ENCODE data around the gene SPECC1L.

SPECC1L gene

GRCh38 chr22:24402460-24403192 lies 132.0 kb downstream of the SPECC1L start:
- H3K79me1 ChIP-seq (ENCODE audit: low read length) = no peaks in the 10 kb centered on the region
- H3K79me2 ChIP-seq (ENCODE audit: control insufficient read depth, insufficient read depth, low read length, poor library complexity) = no peaks in the 10 kb centered on the region
- no CpG with 5 or more reads among the region's 3 CpGs for WGBS (ENCODE audit: extremely low coverage, insufficient coverage, insufficient read length)
- H3K23ac ChIP-seq (ENCODE audit: low read length) = no peak overlapping the region
- no peak overlapping the region for H2AFZ ChIP-seq (ENCODE audit: insufficient read depth, low read length, poor library complexity)
- H3K9ac ChIP-seq (ENCODE audit: low read length) = no peak overlapping the region
- no peak overlapping the region for H2AK5ac ChIP-seq (ENCODE audit: low read length)
- no peak overlapping the region for H3K4me3 ChIP-seq (ENCODE audit: low read depth, low read length)
- peak overlapping the region; percentile 48 for H3K27ac ChIP-seq (ENCODE audit: low read depth, low read length)
- H3K18ac ChIP-seq (ENCODE audit: low read length) = peak overlapping the region; percentile 17
- no peak overlapping the region for H2BK5ac ChIP-seq (ENCODE audit: low read depth, low read length, poor library complexity)
- no peak overlapping the region for H4K8ac ChIP-seq (ENCODE audit: low read depth, low read length)
- H3K36me3 ChIP-seq (ENCODE audit: control insufficient read depth in 1 of 2, insufficient read depth in 2 of 2, low read length in 2 of 2) = peaks cover 15 to 19% of the 10 kb centered on the region in 2 experiments
- H4K91ac ChIP-seq (ENCODE audit: low read depth, low read length) = peak overlapping the region; percentile 39
- no peak overlapping the region for H4K12ac ChIP-seq (ENCODE audit: low read depth, low read length)
- H2BK120ac ChIP-seq (ENCODE audit: insufficient read depth, low read length, poor library complexity) = no peak overlapping the region
- H3K4ac ChIP-seq (ENCODE audit: low read depth, low read length) = no peak overlapping the region
- H3K9me3 ChIP-seq (ENCODE audit: insufficient read depth, low read depth, low read length) = no peaks in the 10 kb centered on the region
- H3K14ac ChIP-seq (ENCODE audit: low read length) = no peak overlapping the region
- no peak overlapping the region for H2BK12ac ChIP-seq (ENCODE audit: low read length)
- peak; percentile 54 to 57 for DNase-seq
- no peak overlapping the region for H3K4me2 ChIP-seq (ENCODE audit: low read length)
- no peaks in the 10 kb centered on the region for H3K27me3 ChIP-seq (ENCODE audit: insufficient read depth, low read length)
- H3K4me1 ChIP-seq (ENCODE audit: control insufficient read depth in 1 of 2, insufficient read depth in 2 of 2, low read length in 2 of 2) = peaks cover 20 to 26% of the 10 kb centered on the region in 2 experiments

DNA sequence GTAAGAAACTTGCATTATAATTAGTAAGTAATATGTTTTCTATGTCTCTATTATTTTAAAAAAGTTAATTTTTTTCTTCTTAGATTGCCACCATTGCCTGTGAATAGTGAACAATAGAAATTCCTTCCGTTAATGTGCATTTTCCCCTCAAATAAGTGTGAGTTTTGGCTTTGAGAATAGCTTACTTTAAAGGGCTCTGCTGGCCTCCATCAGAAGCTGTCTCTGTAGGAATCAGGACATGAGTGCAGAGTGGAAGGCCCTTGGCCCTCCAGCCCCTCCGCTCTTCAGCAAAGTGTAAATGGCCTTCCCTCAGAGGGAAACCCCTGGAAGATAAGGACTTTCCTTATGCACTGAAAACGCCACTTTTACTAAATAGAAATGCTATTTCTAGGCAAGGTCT lies 132.7 kb downstream of the SPECC1L start:
- Histone ChIP-seq H2BK120ac (ENCODE audit: insufficient read depth, low read length, poor library complexity) (no peak overlapping the region), H3K79me2 (ENCODE audit: control insufficient read depth, insufficient read depth, low read length, poor library complexity) (no peaks in the 10 kb centered on the region), H3K4ac (ENCODE audit: low read depth, low read length) (no peak overlapping the region), H2AFZ (ENCODE audit: insufficient read depth, low read length, poor library complexity) (no peak overlapping the region), H3K27ac (ENCODE audit: low read depth, low read length) (no peak overlapping the region), H2AK5ac (ENCODE audit: low read length) (no peak overlapping the region), H3K14ac (ENCODE audit: low read length) (no peak overlapping the region), H3K9ac (ENCODE audit: low read length) (no peak overlapping the region), H3K4me3 (ENCODE audit: low read depth, low read length) (no peak overlapping the region), H2BK5ac (ENCODE audit: low read depth, low read length, poor library complexity) (no peak overlapping the region), H3K23ac (ENCODE audit: low read length) (no peak overlapping the region), H3K4me2 (ENCODE audit: low read length) (no peak overlapping the region), H3K18ac (ENCODE audit: low read length) (no peak overlapping the region), H3K27me3 (ENCODE audit: insufficient read depth, low read length) (no peaks in the 10 kb centered on the region), H4K91ac (ENCODE audit: low read depth, low read length) (no peak overlapping the region), H4K8ac (ENCODE audit: low read depth, low read length) (no peak overlapping the region), H3K36me3 (ENCODE audit: control insufficient read depth in 1 of 2, insufficient read depth in 2 of 2, low read length in 2 of 2) (peaks cover 15% of the 10 kb centered on the region in 2 experiments), H2BK12ac (ENCODE audit: low read length) (no peak overlapping the region), H4K12ac (ENCODE audit: low read depth, low read length) (no peak overlapping the region), H3K4me1 (ENCODE audit: control insufficient read depth in 1 of 2, insufficient read depth in 2 of 2, low read length in 2 of 2) (peaks cover 26% of the 10 kb centered on the region in 2 experiments), H3K79me1 (ENCODE audit: low read length) (no peaks in the 10 kb centered on the region), H3K9me3 (ENCODE audit: insufficient read depth, low read depth, low read length) (no peaks in the 10 kb centered on the region)
- no CpG with 5 or more reads among the region's 3 CpGs for WGBS (ENCODE audit: extremely low coverage, insufficient coverage, insufficient read length)
- DNase-seq = no peak

DNA sequence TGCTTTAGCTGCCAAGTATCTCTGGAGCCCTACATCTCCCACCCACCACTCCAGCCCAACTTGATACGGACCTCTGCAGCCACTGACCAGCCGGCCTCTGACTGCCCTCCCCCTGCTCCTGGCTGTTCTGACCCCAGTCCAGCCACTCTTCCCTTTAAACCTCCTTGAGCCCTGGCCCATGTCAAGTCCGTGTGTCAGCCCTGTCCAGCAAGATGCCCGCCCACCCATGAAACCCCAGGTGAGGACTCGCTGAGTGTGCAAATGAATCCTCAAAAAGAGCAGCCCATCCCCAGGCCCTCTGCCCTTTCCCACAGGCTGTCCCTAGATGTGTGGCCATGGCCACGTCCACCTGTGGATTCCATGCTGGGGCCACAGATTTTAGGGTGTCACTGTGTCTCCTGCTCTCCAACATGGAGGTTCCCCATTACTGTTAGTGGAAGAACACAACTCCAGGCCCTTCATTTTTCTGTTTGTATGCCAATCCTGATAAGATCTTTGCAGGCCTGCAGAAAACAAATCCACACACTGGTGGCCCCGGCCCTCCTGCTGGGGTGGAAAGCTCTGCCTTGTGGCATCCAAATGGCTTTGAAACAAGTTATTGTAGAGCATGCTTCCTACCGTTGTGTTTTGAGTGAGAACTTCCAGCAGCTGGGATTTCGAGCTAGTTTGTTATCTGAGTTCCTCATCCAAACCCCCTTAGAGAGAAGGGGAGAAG lies 134.1 kb downstream of the SPECC1L start:
- Histone ChIP-seq H2AK5ac (ENCODE audit: low read length) (no peak overlapping the region), H2AFZ (ENCODE audit: insufficient read depth, low read length, poor library complexity) (no peak overlapping the region), H3K27ac (ENCODE audit: low read depth, low read length) (no peak overlapping the region), H3K4me2 (ENCODE audit: low read length) (no peak overlapping the region), H3K36me3 (ENCODE audit: control insufficient read depth in 1 of 2, insufficient read depth in 2 of 2, low read length in 2 of 2) (peaks cover 14 to 18% of the 10 kb centered on the region in 2 experiments), H3K18ac (ENCODE audit: low read length) (no peak overlapping the region), H3K4me1 (ENCODE audit: control insufficient read depth in 1 of 2, insufficient read depth in 2 of 2, low read length in 2 of 2) (peaks cover 26 to 27% of the 10 kb centered on the region in 2 experiments), H3K9me3 (ENCODE audit: insufficient read depth, low read depth, low read length) (no peaks in the 10 kb centered on the region), H3K27me3 (ENCODE audit: insufficient read depth, low read length) (no peaks in the 10 kb centered on the region), H2BK12ac (ENCODE audit: low read length) (no peak overlapping the region), H3K9ac (ENCODE audit: low read length) (no peak overlapping the region), H4K8ac (ENCODE audit: low read depth, low read length) (no peak overlapping the region), H4K12ac (ENCODE audit: low read depth, low read length) (no peak overlapping the region), H3K23ac (ENCODE audit: low read length) (no peak overlapping the region), H3K4ac (ENCODE audit: low read depth, low read length) (no peak overlapping the region), H2BK5ac (ENCODE audit: low read depth, low read length, poor library complexity) (no peak overlapping the region), H3K79me2 (ENCODE audit: control insufficient read depth, insufficient read depth, low read length, poor library complexity) (no peaks in the 10 kb centered on the region), H4K91ac (ENCODE audit: low read depth, low read length) (no peak overlapping the region), H3K4me3 (ENCODE audit: low read depth, low read length) (no peak overlapping the region), H3K14ac (ENCODE audit: low read length) (no peak overlapping the region), H3K79me1 (ENCODE audit: low read length) (no peaks in the 10 kb centered on the region), H2BK120ac (ENCODE audit: insufficient read depth, low read length, poor library complexity) (no peak overlapping the region)
- no peak for DNase-seq
- WGBS (ENCODE audit: extremely low coverage, insufficient coverage, insufficient read length) = no CpG with 5 or more reads among the region's 9 CpGs

DNA sequence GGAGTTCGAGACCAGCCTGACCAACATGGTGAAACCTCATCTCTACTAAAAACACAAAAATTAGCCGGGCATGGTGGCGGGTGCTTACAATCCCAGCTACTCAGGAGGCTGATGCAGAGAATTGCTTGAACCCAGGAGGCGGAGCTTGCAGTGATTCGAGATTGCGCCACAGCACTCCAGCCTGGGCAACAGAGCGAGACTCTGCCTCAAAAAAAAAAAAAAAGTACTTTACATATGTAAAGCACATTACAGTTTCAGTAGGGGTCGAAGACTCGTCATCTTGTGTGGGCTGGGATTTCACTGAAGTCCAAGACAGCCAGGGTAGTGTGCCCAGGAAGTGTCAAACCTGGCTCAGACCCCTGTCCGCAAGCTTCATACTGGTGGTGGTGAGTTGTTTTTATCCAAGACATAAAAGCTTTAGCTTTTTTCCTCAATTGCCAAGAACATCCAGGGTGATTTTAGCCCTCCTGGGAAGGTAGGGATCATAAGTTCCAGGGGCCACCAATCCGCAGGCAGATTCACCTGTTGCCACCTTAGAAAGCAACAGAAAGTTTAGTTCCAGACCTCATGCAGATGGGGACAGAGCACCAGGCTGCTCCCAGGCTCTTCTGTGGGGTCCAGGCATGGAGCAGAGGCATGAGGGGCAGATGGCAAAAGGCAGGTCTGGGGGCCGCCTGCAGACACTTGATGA lies 135.1 kb downstream of the SPECC1L start:
- H2BK12ac ChIP-seq (ENCODE audit: low read length) = no peak overlapping the region

More for the DNA sequence above, 135.1 kb downstream of the SPECC1L start:
- H3K9ac ChIP-seq (ENCODE audit: low read length) = no peak overlapping the region
- peaks cover 26 to 27% of the 10 kb centered on the region in 2 experiments for H3K4me1 ChIP-seq (ENCODE audit: control insufficient read depth in 1 of 2, insufficient read depth in 2 of 2, low read length in 2 of 2)
- no CpG with 5 or more reads among the region's 12 CpGs for WGBS (ENCODE audit: extremely low coverage, insufficient coverage, insufficient read length)
- H3K79me1 ChIP-seq (ENCODE audit: low read length) = no peaks in the 10 kb centered on the region
- no peaks in the 10 kb centered on the region for H3K79me2 ChIP-seq (ENCODE audit: control insufficient read depth, insufficient read depth, low read length, poor library complexity)
- H4K12ac ChIP-seq (ENCODE audit: low read depth, low read length) = no peak overlapping the region
- no peak overlapping the region for H3K14ac ChIP-seq (ENCODE audit: low read length)
- no peaks in the 10 kb centered on the region for H3K9me3 ChIP-seq (ENCODE audit: insufficient read depth, low read depth, low read length)
- H4K8ac ChIP-seq (ENCODE audit: low read depth, low read length) = no peak overlapping the region
- H2AFZ ChIP-seq (ENCODE audit: insufficient read depth, low read length, poor library complexity) = no peak overlapping the region
- no peak overlapping the region for H2AK5ac ChIP-seq (ENCODE audit: low read length)
- H3K4me3 ChIP-seq (ENCODE audit: low read depth, low read length) = no peak overlapping the region
- no peak for DNase-seq
- H2BK120ac ChIP-seq (ENCODE audit: insufficient read depth, low read length, poor library complexity) = no peak overlapping the region
- no peak overlapping the region for H3K23ac ChIP-seq (ENCODE audit: low read length)
- H3K36me3 ChIP-seq (ENCODE audit: control insufficient read depth in 1 of 2, insufficient read depth in 2 of 2, low read length in 2 of 2) = peaks cover 14 to 18% of the 10 kb centered on the region in 2 experiments
- no peak overlapping the region for H3K4ac ChIP-seq (ENCODE audit: low read depth, low read length)
- peak overlapping the region; percentile 8 for H3K18ac ChIP-seq (ENCODE audit: low read length)
- no peak overlapping the region for H3K27ac ChIP-seq (ENCODE audit: low read depth, low read length)
- H4K91ac ChIP-seq (ENCODE audit: low read depth, low read length) = no peak overlapping the region
- H2BK5ac ChIP-seq (ENCODE audit: low read depth, low read length, poor library complexity) = no peak overlapping the region
- no peaks in the 10 kb centered on the region for H3K27me3 ChIP-seq (ENCODE audit: insufficient read depth, low read length)
- no peak overlapping the region for H3K4me2 ChIP-seq (ENCODE audit: low read length)

All from trophoblast cell (in vitro differentiated cells and primary cell).